Endodermal cell (in vitro differentiated cells): ENCODE data around the gene UBE3C. TPM values are rescaled to one million over a fixed set of nuclear protein-coding genes. Genes with fewer than 3 reads are reported as not detected.
"Not testable (repeated sequence)": the region's sequence is repeated elsewhere in the genome, so short reads cannot be mapped to it uniquely, and the experiment has no call there.

Experiments used
- DNase-seq: peaks from one replicate; pipeline ENCODE4 v3.0.0-alpha.2; 2017
- H3K27ac ChIP-seq: 2 replicates; pipeline ENCODE4 v1.5.1; 2013; ENCODE audit warnings: mild to moderate bottlenecking, low read depth, low read length, moderate library complexity
- H3K27me3 ChIP-seq: 2 replicates; pipeline ENCODE4 v1.6.1; 2013; ENCODE audit warnings: mild to moderate bottlenecking, low read length, moderate library complexity; ENCODE audit not compliant: insufficient read depth, control insufficient read depth, poor library complexity, severe bottlenecking
- H3K36me3 ChIP-seq: 2 replicates; pipeline ENCODE4 v1.7.0; 2013; ENCODE audit warnings: mild to moderate bottlenecking, low read length, moderate library complexity; ENCODE audit not compliant: control insufficient read depth, insufficient read depth
- H3K4me1 ChIP-seq: one replicate; pipeline ENCODE4 v1.7.0; 2013; ENCODE audit warnings: low read length; ENCODE audit not compliant: control insufficient read depth, insufficient read depth
- H3K4me3 ChIP-seq: 2 replicates; pipeline ENCODE4 v1.5.1; 2013; ENCODE audit warnings: mild to moderate bottlenecking, low read length, moderate library complexity
- H3K9ac ChIP-seq: 2 replicates; pipeline ENCODE4 v1.6.1; 2013; ENCODE audit warnings: mild to moderate bottlenecking, low read length, moderate library complexity; ENCODE audit not compliant: poor library complexity, severe bottlenecking; ENCODE audit errors: extremely low read depth
- H3K9me3 ChIP-seq: 2 replicates; pipeline ENCODE4 v1.6.1; 2013; ENCODE audit warnings: mild to moderate bottlenecking, low read length, moderate library complexity; ENCODE audit not compliant: control insufficient read depth
- H3K27ac Mint-ChIP-seq: 2 replicates; pipeline ENCODE4 v1.8.0; 2020; ENCODE audit warnings: mixed read lengths
- H3K27me3 Mint-ChIP-seq: 2 replicates; pipeline ENCODE4 v1.8.0; 2021; ENCODE audit warnings: mild to moderate bottlenecking, mixed read lengths; ENCODE audit not compliant: insufficient read depth
- H3K36me3 Mint-ChIP-seq: 2 replicates; pipeline ENCODE4 v1.8.0; 2020; ENCODE audit warnings: low read depth, mixed read lengths
- H3K4me1 Mint-ChIP-seq: 2 replicates; pipeline ENCODE4 v1.8.0; 2020; ENCODE audit warnings: mixed read lengths
- H3K4me3 Mint-ChIP-seq: 2 replicates; pipeline ENCODE4 v1.8.0; 2020; ENCODE audit warnings: mild to moderate bottlenecking, moderate library complexity, mixed read lengths
- H3K9me3 Mint-ChIP-seq: 2 replicates; pipeline ENCODE4 v1.8.0; 2020; ENCODE audit warnings: mild to moderate bottlenecking, mixed read lengths
- CTCF ChIP-seq: fragments of 200-600 bp; sonication (generic); conservative IDR thresholded peaks from 2 replicates; pipeline ENCODE4 v1.5.0; 2021; ENCODE audit warnings: antibody characterized with exemption, mild to moderate bottlenecking
- WGBS, 2 experiments: methylation state at CpG; one replicate each; pipeline versions ENCODE4 v1.1.5 to v1.1.7; 2013; ENCODE audit warnings: missing lambda C conversion rate in 2 of 2, mixed read lengths in 1 of 2; ENCODE audit not compliant: insufficient coverage in 1 of 2, insufficient read length in 1 of 2; 5-methylcytosine and 5-hydroxymethylcytosine counted together
- total RNA-seq, 2 donors: library from RNA; stranded (reverse); fragmentation: NEBNext Ultra II Directional in 1 of 2; extraction: Animal tissue kit (Norgen Biotek cat#: 25700) in 1 of 2; gene quantifications; 2 replicates in 1 of 2; 3 replicates in 1 of 2; pipeline ENCODE4 v1.2.1, GENCODE V29; 2021

The UBE3C gene
- total RNA-seq, 2 donors from 2014 or later: 53.4 to 55.9 TPM

GRCh38 chr7:157273208-157274093 is 134.7 kb downstream of the UBE3C start:
- Histone ChIP-seq H3K9me3 (no peaks in the 10 kb centered on the region), H3K4me3 (no peak overlapping the region), H3K9ac (no peak overlapping the region), H3K27ac (no peak overlapping the region), H3K4me1 (peaks cover 5% of the 10 kb centered on the region), H3K36me3 (peaks cover 23% of the 10 kb centered on the region), H3K27me3 (no peaks in the 10 kb centered on the region)
- peaks cover 16% of the 10 kb centered on the region for H3K4me1 Mint-ChIP-seq
- H3K36me3 Mint-ChIP-seq: peaks cover 22% of the 10 kb centered on the region
- no peak overlapping the region for H3K4me3 Mint-ChIP-seq
- 37 to 40% methylated on average over 10 to 23 of the region's 23 CpGs for WGBS, 2 experiments
- H3K9me3 Mint-ChIP-seq: no peaks in the 10 kb centered on the region
- peaks cover 2% of the 10 kb centered on the region for H3K27me3 Mint-ChIP-seq
- peak; percentile 94 for DNase-seq
- no peak overlapping the region for H3K27ac Mint-ChIP-seq
- TF ChIP-seq CTCF: peak; percentile 98

GRCh38 chr7:157274094-157274634 is 135.4 kb downstream of the UBE3C start:
- not testable (repeated sequence) for H3K9me3 ChIP-seq, H3K9me3 Mint-ChIP-seq, H3K4me1 ChIP-seq, DNase-seq, H3K4me3 ChIP-seq, H3K27ac Mint-ChIP-seq, H3K9ac ChIP-seq, H3K27me3 ChIP-seq, H3K27ac ChIP-seq, H3K4me3 Mint-ChIP-seq, H3K27me3 Mint-ChIP-seq
- WGBS, 2 experiments: 91 to 95% methylated on average over 7 to 10 of the region's 10 CpGs
- H3K36me3 ChIP-seq: peaks cover 19% of the 10 kb centered on the region
- peaks cover 18% of the 10 kb centered on the region for H3K36me3 Mint-ChIP-seq
- H3K4me1 Mint-ChIP-seq: peaks cover 13% of the 10 kb centered on the region

GRCh38 chr7:157274991-157275427 is 136.3 kb downstream of the UBE3C start:
- no peak overlapping the region for H3K9ac ChIP-seq
- peaks cover 5% of the 10 kb centered on the region for H3K4me1 ChIP-seq
- 78 to 84% methylated on average over 8 to 12 of the region's 12 CpGs for WGBS, 2 experiments

More at GRCh38 chr7:157274991-157275427, 136.3 kb downstream of the UBE3C start:
- Histone ChIP-seq H3K9me3 (no peaks in the 10 kb centered on the region), H3K27ac (no peak overlapping the region), H3K4me3 (no peak overlapping the region), H3K27me3 (no peaks in the 10 kb centered on the region), H3K36me3 (peaks cover 11% of the 10 kb centered on the region)
- no peak for TF ChIP-seq CTCF
- no peaks in the 10 kb centered on the region for H3K9me3 Mint-ChIP-seq
- DNase-seq: no peak
- no peak overlapping the region for H3K4me3 Mint-ChIP-seq
- H3K27ac Mint-ChIP-seq: no peak overlapping the region
- H3K27me3 Mint-ChIP-seq: peaks cover 2% of the 10 kb centered on the region
- peaks cover 13% of the 10 kb centered on the region for H3K4me1 Mint-ChIP-seq
- H3K36me3 Mint-ChIP-seq: peaks cover 10% of the 10 kb centered on the region
